Measurements from ENCODE around the gene SEMA6A. TPM values are rescaled to one million over a fixed set of nuclear protein-coding genes. Genes with fewer than 3 reads are reported as not detected.

SEMA6A gene
- polyA plus RNA-seq, 2 donors = 1.4 to 1.6 TPM

- WGBS, 2 donors = 48 to 57% methylated on average over 2 of the region's 2 CpGs
- no peaks in the 10 kb centered on the region for H3K27me3 ChIP-seq (ENCODE audit: control insufficient read depth in 1 of 2, insufficient read depth in 2 of 2, low read length in 2 of 2)
- no peak overlapping the region for H3K27ac ChIP-seq (ENCODE audit: low read depth in 2 of 2, low read length in 1 of 2)
- no peaks in the 10 kb centered on the region for H3K36me3 ChIP-seq (ENCODE audit: control insufficient read depth in 2 of 2, insufficient read depth in 2 of 2, low read length in 1 of 2)
- no peaks in the 10 kb centered on the region for H3K9me3 ChIP-seq (ENCODE audit: control insufficient read depth in 2 of 2, insufficient read depth in 1 of 2, low read depth in 1 of 2, low read length in 1 of 2)
- no peaks in the 10 kb centered on the region for H3K4me1 ChIP-seq (ENCODE audit: control insufficient read depth in 2 of 2, insufficient read depth in 2 of 2, low read length in 1 of 2)
- H3K4me3 ChIP-seq (ENCODE audit: low read depth in 1 of 2, low read length in 2 of 2) = no peak overlapping the region
Observed at GRCh38 chr5:116424951-116425350, 149.7 kb downstream of the SEMA6A start.

GRCh38 chr5:116424258-116424615 is 150.4 kb downstream of the SEMA6A start:
- no peaks in the 10 kb centered on the region for H3K27me3 ChIP-seq (ENCODE audit: control insufficient read depth in 1 of 2, insufficient read depth in 2 of 2, low read length in 2 of 2)
- H3K4me3 ChIP-seq (ENCODE audit: low read depth in 1 of 2, low read length in 2 of 2) = no peak overlapping the region
- WGBS, 2 donors = 72 to 78% methylated on average over 4 of the region's 4 CpGs
- H3K27ac ChIP-seq (ENCODE audit: low read depth in 2 of 2, low read length in 1 of 2) = no peak overlapping the region
- no peaks in the 10 kb centered on the region for H3K4me1 ChIP-seq (ENCODE audit: control insufficient read depth in 2 of 2, insufficient read depth in 2 of 2, low read length in 1 of 2)
- H3K36me3 ChIP-seq (ENCODE audit: control insufficient read depth in 2 of 2, insufficient read depth in 2 of 2, low read length in 1 of 2) = no peaks in the 10 kb centered on the region
- no peaks in the 10 kb centered on the region for H3K9me3 ChIP-seq (ENCODE audit: control insufficient read depth in 2 of 2, insufficient read depth in 1 of 2, low read depth in 1 of 2, low read length in 1 of 2)

DNA sequence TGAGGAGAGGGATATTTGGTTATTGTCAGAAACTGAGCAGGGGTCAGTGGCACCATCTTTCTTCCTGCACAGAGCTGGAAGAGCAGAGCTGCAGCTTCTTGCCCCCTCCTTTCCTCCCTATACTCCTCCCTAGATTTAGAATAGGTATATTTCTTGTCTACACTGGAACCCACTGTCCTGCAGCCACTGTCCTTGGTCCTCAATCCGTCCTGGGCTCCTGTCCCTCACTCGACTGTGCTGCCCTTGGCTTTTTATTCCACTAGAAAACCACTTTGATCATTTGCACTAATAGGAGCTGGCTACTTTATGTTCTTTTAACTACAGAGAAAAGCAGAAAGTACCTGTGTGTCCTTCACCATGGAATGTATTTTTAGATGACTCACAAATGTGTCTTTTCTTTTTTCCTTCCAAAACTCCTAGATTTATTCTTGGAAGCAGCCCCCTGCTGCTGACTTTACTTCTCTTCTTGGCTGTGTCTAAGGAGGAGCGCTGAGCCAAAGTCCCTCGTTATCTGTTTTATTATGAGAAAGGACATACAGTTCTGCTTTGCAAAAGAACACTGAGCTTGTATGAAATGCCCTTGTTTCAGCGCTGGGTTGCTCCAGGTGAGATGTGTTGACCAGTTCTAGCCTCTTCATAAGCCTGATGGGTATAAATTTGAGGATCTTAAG is 150.9 kb downstream of the SEMA6A start:
- Histone ChIP-seq H3K27me3 (ENCODE audit: control insufficient read depth in 1 of 2, insufficient read depth in 2 of 2, low read length in 2 of 2) (no peaks in the 10 kb centered on the region), H3K9me3 (ENCODE audit: control insufficient read depth in 2 of 2, insufficient read depth in 1 of 2, low read depth in 1 of 2, low read length in 1 of 2) (no peaks in the 10 kb centered on the region), H3K4me3 (ENCODE audit: low read depth in 1 of 2, low read length in 2 of 2) (no peak overlapping the region), H3K4me1 (ENCODE audit: control insufficient read depth in 2 of 2, insufficient read depth in 2 of 2, low read length in 1 of 2) (no peaks in the 10 kb centered on the region), H3K36me3 (ENCODE audit: control insufficient read depth in 2 of 2, insufficient read depth in 2 of 2, low read length in 1 of 2) (no peaks in the 10 kb centered on the region), H3K27ac (ENCODE audit: low read depth in 2 of 2, low read length in 1 of 2) (no peak overlapping the region)
- WGBS, 2 donors = 85 to 89% methylated on average over 5 of the region's 5 CpGs

DNA sequence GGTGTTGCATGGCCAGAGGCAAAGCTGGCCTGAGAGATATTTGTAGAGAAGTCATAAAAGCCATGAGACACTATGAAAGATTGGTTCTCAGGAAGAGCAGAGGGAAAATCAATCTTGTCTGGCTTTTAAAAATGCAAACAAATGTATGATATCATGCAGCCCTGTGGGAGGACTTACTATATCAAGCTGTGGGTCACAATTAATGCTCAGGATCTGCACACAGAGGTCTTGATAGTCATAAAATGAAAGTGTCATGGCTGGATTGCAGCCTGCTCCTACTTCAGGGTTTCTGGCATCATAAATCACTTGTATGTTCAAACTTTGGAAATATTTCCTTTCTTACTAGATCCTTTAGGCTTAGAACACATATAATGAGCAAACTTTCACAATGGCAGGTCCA is 151.5 kb downstream of the SEMA6A start:
- no peaks in the 10 kb centered on the region for H3K4me1 ChIP-seq (ENCODE audit: control insufficient read depth in 2 of 2, insufficient read depth in 2 of 2, low read length in 1 of 2)
- no peak overlapping the region for H3K4me3 ChIP-seq (ENCODE audit: low read depth in 1 of 2, low read length in 2 of 2)
- H3K27me3 ChIP-seq (ENCODE audit: control insufficient read depth in 1 of 2, insufficient read depth in 2 of 2, low read length in 2 of 2) = no peaks in the 10 kb centered on the region
- H3K36me3 ChIP-seq (ENCODE audit: control insufficient read depth in 2 of 2, insufficient read depth in 2 of 2, low read length in 1 of 2) = no peaks in the 10 kb centered on the region
- H3K9me3 ChIP-seq (ENCODE audit: control insufficient read depth in 2 of 2, insufficient read depth in 1 of 2, low read depth in 1 of 2, low read length in 1 of 2) = no peaks in the 10 kb centered on the region
- no peak overlapping the region for H3K27ac ChIP-seq (ENCODE audit: low read depth in 2 of 2, low read length in 1 of 2)

- H3K27me3 ChIP-seq (ENCODE audit: control insufficient read depth in 1 of 2, insufficient read depth in 2 of 2, low read length in 2 of 2) = no peaks in the 10 kb centered on the region
- H3K27ac ChIP-seq (ENCODE audit: low read depth in 2 of 2, low read length in 1 of 2) = no peak overlapping the region
- H3K4me3 ChIP-seq (ENCODE audit: low read depth in 1 of 2, low read length in 2 of 2) = no peak overlapping the region
- H3K9me3 ChIP-seq (ENCODE audit: control insufficient read depth in 2 of 2, insufficient read depth in 1 of 2, low read depth in 1 of 2, low read length in 1 of 2) = no peaks in the 10 kb centered on the region
- 92 to 93% methylated on average over 5 of the region's 5 CpGs for WGBS, 2 donors
- H3K4me1 ChIP-seq (ENCODE audit: control insufficient read depth in 2 of 2, insufficient read depth in 2 of 2, low read length in 1 of 2) = no peaks in the 10 kb centered on the region
- no peaks in the 10 kb centered on the region for H3K36me3 ChIP-seq (ENCODE audit: control insufficient read depth in 2 of 2, insufficient read depth in 2 of 2, low read length in 1 of 2)
Observed at GRCh38 chr5:116421080-116421629, 153.5 kb downstream of the SEMA6A start.

GRCh38 chr5:116420540-116420939 is 154.1 kb downstream of the SEMA6A start:
- H3K4me3 ChIP-seq (ENCODE audit: low read depth in 1 of 2, low read length in 2 of 2) = no peak overlapping the region
- no peak overlapping the region for H3K27ac ChIP-seq (ENCODE audit: low read depth in 2 of 2, low read length in 1 of 2)
- H3K36me3 ChIP-seq (ENCODE audit: control insufficient read depth in 2 of 2, insufficient read depth in 2 of 2, low read length in 1 of 2) = no peaks in the 10 kb centered on the region
- no peaks in the 10 kb centered on the region for H3K27me3 ChIP-seq (ENCODE audit: control insufficient read depth in 1 of 2, insufficient read depth in 2 of 2, low read length in 2 of 2)
- no peaks in the 10 kb centered on the region for H3K9me3 ChIP-seq (ENCODE audit: control insufficient read depth in 2 of 2, insufficient read depth in 1 of 2, low read depth in 1 of 2, low read length in 1 of 2)
- WGBS, 2 donors = 77 to 79% methylated on average over 4 of the region's 4 CpGs
- no peaks in the 10 kb centered on the region for H3K4me1 ChIP-seq (ENCODE audit: control insufficient read depth in 2 of 2, insufficient read depth in 2 of 2, low read length in 1 of 2)

GRCh38 chr5:116419258-116419657 is 155.4 kb downstream of the SEMA6A start:
- no peaks in the 10 kb centered on the region for H3K27me3 ChIP-seq (ENCODE audit: control insufficient read depth in 1 of 2, insufficient read depth in 2 of 2, low read length in 2 of 2)
- H3K36me3 ChIP-seq (ENCODE audit: control insufficient read depth in 2 of 2, insufficient read depth in 2 of 2, low read length in 1 of 2) = no peaks in the 10 kb centered on the region
- WGBS, 2 donors = 81 to 86% methylated on average over 1 of the region's 1 CpG
- no peak overlapping the region for H3K27ac ChIP-seq (ENCODE audit: low read depth in 2 of 2, low read length in 1 of 2)
- H3K9me3 ChIP-seq (ENCODE audit: control insufficient read depth in 2 of 2, insufficient read depth in 1 of 2, low read depth in 1 of 2, low read length in 1 of 2) = no peaks in the 10 kb centered on the region
- no peak overlapping the region for H3K4me3 ChIP-seq (ENCODE audit: low read depth in 1 of 2, low read length in 2 of 2)
- H3K4me1 ChIP-seq (ENCODE audit: control insufficient read depth in 2 of 2, insufficient read depth in 2 of 2, low read length in 1 of 2) = no peaks in the 10 kb centered on the region

- Histone ChIP-seq H3K4me3 (ENCODE audit: low read depth in 1 of 2, low read length in 2 of 2) (no peak overlapping the region), H3K27ac (ENCODE audit: low read depth in 2 of 2, low read length in 1 of 2) (no peak overlapping the region), H3K4me1 (ENCODE audit: control insufficient read depth in 2 of 2, insufficient read depth in 2 of 2, low read length in 1 of 2) (no peaks in the 10 kb centered on the region), H3K27me3 (ENCODE audit: control insufficient read depth in 1 of 2, insufficient read depth in 2 of 2, low read length in 2 of 2) (no peaks in the 10 kb centered on the region), H3K36me3 (ENCODE audit: control insufficient read depth in 2 of 2, insufficient read depth in 2 of 2, low read length in 1 of 2) (no peaks in the 10 kb centered on the region), H3K9me3 (ENCODE audit: control insufficient read depth in 2 of 2, insufficient read depth in 1 of 2, low read depth in 1 of 2, low read length in 1 of 2) (no peaks in the 10 kb centered on the region)
- WGBS, 2 donors = 76 to 85% methylated on average over 3 of the region's 3 CpGs
Observed at GRCh38 chr5:116418774-116419173, 155.8 kb downstream of the SEMA6A start.

GRCh38 chr5:116418016-116418415 is 156.6 kb downstream of the SEMA6A start:
- no peaks in the 10 kb centered on the region for H3K9me3 ChIP-seq (ENCODE audit: control insufficient read depth in 2 of 2, insufficient read depth in 1 of 2, low read depth in 1 of 2, low read length in 1 of 2)
- H3K27me3 ChIP-seq (ENCODE audit: control insufficient read depth in 1 of 2, insufficient read depth in 2 of 2, low read length in 2 of 2) = no peaks in the 10 kb centered on the region
- no peak overlapping the region for H3K27ac ChIP-seq (ENCODE audit: low read depth in 2 of 2, low read length in 1 of 2)
- H3K4me1 ChIP-seq (ENCODE audit: control insufficient read depth in 2 of 2, insufficient read depth in 2 of 2, low read length in 1 of 2) = no peaks in the 10 kb centered on the region
- H3K4me3 ChIP-seq (ENCODE audit: low read depth in 1 of 2, low read length in 2 of 2) = no peak overlapping the region
- H3K36me3 ChIP-seq (ENCODE audit: control insufficient read depth in 2 of 2, insufficient read depth in 2 of 2, low read length in 1 of 2) = no peaks in the 10 kb centered on the region
- WGBS, 2 donors = 82 to 87% methylated on average over 2 of the region's 2 CpGs

- Histone ChIP-seq H3K27me3 (ENCODE audit: control insufficient read depth in 1 of 2, insufficient read depth in 2 of 2, low read length in 2 of 2) (no peaks in the 10 kb centered on the region), H3K27ac (ENCODE audit: low read depth in 2 of 2, low read length in 1 of 2) (no peak overlapping the region), H3K4me3 (ENCODE audit: low read depth in 1 of 2, low read length in 2 of 2) (no peak overlapping the region), H3K4me1 (ENCODE audit: control insufficient read depth in 2 of 2, insufficient read depth in 2 of 2, low read length in 1 of 2) (no peaks in the 10 kb centered on the region), H3K36me3 (ENCODE audit: control insufficient read depth in 2 of 2, insufficient read depth in 2 of 2, low read length in 1 of 2) (no peaks in the 10 kb centered on the region), H3K9me3 (ENCODE audit: control insufficient read depth in 2 of 2, insufficient read depth in 1 of 2, low read depth in 1 of 2, low read length in 1 of 2) (no peaks in the 10 kb centered on the region)
- 86 to 88% methylated on average over 5 of the region's 5 CpGs for WGBS, 2 donors
Observed at GRCh38 chr5:116415989-116416388, 158.6 kb downstream of the SEMA6A start.
